ENCODE results near the gene TBK1. TPM values are rescaled to one million over a fixed set of nuclear protein-coding genes. Genes with fewer than 3 reads are reported as not detected.

Gene TBK1
- 10 to 100 TPM; 24.2 to 51.6 TPM for total RNA-seq
- 10 to 100 TPM; 21.0 to 22.3 TPM for polyA plus RNA-seq (ENCODE audit: insufficient read length in 2 of 2)
- long read RNA-seq, donor 1, partial matches to known transcripts, result 0 of 1 reads
- long read RNA-seq, donor 1, other reads (novel, unspliced or antisense), result 0 of 1 reads
- long read RNA-seq, donor 2, partial matches to known transcripts, result 0 of 1 reads
- long read RNA-seq, donor 2, other reads (novel, unspliced or antisense), result 0 of 1 reads
- long read RNA-seq, donor 3, result 0 reads
- long read RNA-seq, donor 4, partial matches to known transcripts, result 7 of 12 reads
- long read RNA-seq, donor 4, other reads (novel, unspliced or antisense), result 0 of 12 reads

- Histone ChIP-seq H3K4me1 (ENCODE audit: control insufficient read depth, insufficient read depth, low read length) (no peaks in the 10 kb centered on the region), H3K9me3 (ENCODE audit: control insufficient read depth, insufficient read depth, low read length) (no peaks in the 10 kb centered on the region), H3K27me3 (ENCODE audit: control insufficient read depth, insufficient read depth, low read length) (no peaks in the 10 kb centered on the region), H3K4me3 (ENCODE audit: low read depth, low read length) (peak within 1 kb of the TSS; percentile 86), H3K27ac (ENCODE audit: low read depth, low read length) (peak within 1 kb of the TSS; percentile 88), H3K36me3 (ENCODE audit: control insufficient read depth, insufficient read depth, low read length) (peaks cover 7% of the 10 kb centered on the region)
- peak; percentile 71 to 94 (median 78) for DNase-seq (ENCODE audit: low read depth in 4 of 6, low spot score in 6 of 6)
- under 1% methylated on average over 94 of the region's 94 CpGs for WGBS (ENCODE audit: insufficient coverage)
Observed at GRCh38 chr12:64451687-64452558, at the start of gene TBK1. Gene TBK1 (plus strand): TSS chr12:64452120. CDS start chr12:64455871, 3,751 bp downstream.

GRCh38 chr12:64402181-64402580, 49.7 kb upstream of the TBK1 start:
- H3K4me3 ChIP-seq (ENCODE audit: low read depth, low read length), result no peak overlapping the region
- H3K4me1 ChIP-seq (ENCODE audit: control insufficient read depth, insufficient read depth, low read length), result peaks cover 16% of the 10 kb centered on the region
- no peak for DNase-seq (ENCODE audit: low read depth in 4 of 6, low spot score in 6 of 6)
- H3K9me3 ChIP-seq (ENCODE audit: control insufficient read depth, insufficient read depth, low read length), result no peaks in the 10 kb centered on the region
- WGBS (ENCODE audit: insufficient coverage), result 100% methylated on average over 2 of the region's 5 CpGs
- H3K27ac ChIP-seq (ENCODE audit: low read depth, low read length), result no peak overlapping the region
- H3K27me3 ChIP-seq (ENCODE audit: control insufficient read depth, insufficient read depth, low read length), result no peaks in the 10 kb centered on the region
- H3K36me3 ChIP-seq (ENCODE audit: control insufficient read depth, insufficient read depth, low read length), result no peaks in the 10 kb centered on the region

- Histone ChIP-seq H3K27me3 (ENCODE audit: control insufficient read depth, insufficient read depth, low read length) (no peaks in the 10 kb centered on the region), H3K9me3 (ENCODE audit: control insufficient read depth, insufficient read depth, low read length) (no peaks in the 10 kb centered on the region), H3K36me3 (ENCODE audit: control insufficient read depth, insufficient read depth, low read length) (no peaks in the 10 kb centered on the region), H3K4me3 (ENCODE audit: low read depth, low read length) (peak within 1 kb of the TSS; percentile 91), H3K27ac (ENCODE audit: low read depth, low read length) (peak within 1 kb of the TSS; percentile 97), H3K4me1 (ENCODE audit: control insufficient read depth, insufficient read depth, low read length) (peaks cover 22% of the 10 kb centered on the region)
- peak; percentile 86 to 98 (median 93) for DNase-seq (ENCODE audit: low read depth in 4 of 6, low spot score in 6 of 6)
- WGBS (ENCODE audit: insufficient coverage), result 10% methylated on average over 54 of the region's 60 CpGs
Observed at GRCh38 chr12:64403707-64404469, 48.0 kb upstream of the TBK1 start, which contains the start of gene XPOT. Gene XPOT (plus strand): TSS chr12:64404392. CDS start chr12:64410036, 5,644 bp downstream.

- Histone ChIP-seq H3K9me3 (ENCODE audit: control insufficient read depth, insufficient read depth, low read length) (no peaks in the 10 kb centered on the region), H3K4me1 (ENCODE audit: control insufficient read depth, insufficient read depth, low read length) (peaks cover 22% of the 10 kb centered on the region), H3K27me3 (ENCODE audit: control insufficient read depth, insufficient read depth, low read length) (no peaks in the 10 kb centered on the region), H3K27ac (ENCODE audit: low read depth, low read length) (peak overlapping the region; percentile 97), H3K4me3 (ENCODE audit: low read depth, low read length) (peak overlapping the region; percentile 91), H3K36me3 (ENCODE audit: control insufficient read depth, insufficient read depth, low read length) (no peaks in the 10 kb centered on the region)
- WGBS (ENCODE audit: insufficient coverage), result under 1% methylated on average over 76 of the region's 78 CpGs
- DNase-seq (ENCODE audit: low read depth in 4 of 6, low spot score in 6 of 6), result peak; percentile 18 to 73 (median 36)
Observed at GRCh38 chr12:64404470-64405256, 47.3 kb upstream of the TBK1 start.

- no peaks in the 10 kb centered on the region for H3K27me3 ChIP-seq (ENCODE audit: control insufficient read depth, insufficient read depth, low read length)
- H3K4me3 ChIP-seq (ENCODE audit: low read depth, low read length), result no peak overlapping the region
- H3K4me1 ChIP-seq (ENCODE audit: control insufficient read depth, insufficient read depth, low read length), result peaks cover 22% of the 10 kb centered on the region
- no peak for DNase-seq (ENCODE audit: low read depth in 4 of 6, low spot score in 6 of 6)
- H3K36me3 ChIP-seq (ENCODE audit: control insufficient read depth, insufficient read depth, low read length), result peaks cover 8% of the 10 kb centered on the region
- no peaks in the 10 kb centered on the region for H3K9me3 ChIP-seq (ENCODE audit: control insufficient read depth, insufficient read depth, low read length)
- no peak overlapping the region for H3K27ac ChIP-seq (ENCODE audit: low read depth, low read length)
- 55% methylated on average over 3 of the region's 9 CpGs for WGBS (ENCODE audit: insufficient coverage)
Observed at GRCh38 chr12:64407342-64408223, 44.3 kb upstream of the TBK1 start.

- Histone ChIP-seq H3K4me1 (ENCODE audit: control insufficient read depth, insufficient read depth, low read length) (peaks cover 8% of the 10 kb centered on the region), H3K27me3 (ENCODE audit: control insufficient read depth, insufficient read depth, low read length) (no peaks in the 10 kb centered on the region), H3K9me3 (ENCODE audit: control insufficient read depth, insufficient read depth, low read length) (no peaks in the 10 kb centered on the region), H3K27ac (ENCODE audit: low read depth, low read length) (no peak overlapping the region), H3K36me3 (ENCODE audit: control insufficient read depth, insufficient read depth, low read length) (peaks cover 20% of the 10 kb centered on the region), H3K4me3 (ENCODE audit: low read depth, low read length) (no peak overlapping the region)
- WGBS (ENCODE audit: insufficient coverage), result no CpG with 5 or more reads among the region's 2 CpGs
- no peak for DNase-seq (ENCODE audit: low read depth in 4 of 6, low spot score in 6 of 6)
Observed at GRCh38 chr12:64411427-64411826, 40.5 kb upstream of the TBK1 start.

GRCh38 chr12:64412459-64412858, 39.5 kb upstream of the TBK1 start:
- peaks cover 27% of the 10 kb centered on the region for H3K36me3 ChIP-seq (ENCODE audit: control insufficient read depth, insufficient read depth, low read length)
- WGBS (ENCODE audit: insufficient coverage), result 87% methylated on average over 2 of the region's 2 CpGs

GRCh38 chr12:64413884-64414283, 38.0 kb upstream of the TBK1 start:
- Histone ChIP-seq H3K27me3 (ENCODE audit: control insufficient read depth, insufficient read depth, low read length) (no peaks in the 10 kb centered on the region), H3K9me3 (ENCODE audit: control insufficient read depth, insufficient read depth, low read length) (no peaks in the 10 kb centered on the region), H3K4me3 (ENCODE audit: low read depth, low read length) (no peak overlapping the region), H3K27ac (ENCODE audit: low read depth, low read length) (no peak overlapping the region), H3K4me1 (ENCODE audit: control insufficient read depth, insufficient read depth, low read length) (no peaks in the 10 kb centered on the region), H3K36me3 (ENCODE audit: control insufficient read depth, insufficient read depth, low read length) (peaks cover 27% of the 10 kb centered on the region)
- no peak for DNase-seq (ENCODE audit: low read depth in 4 of 6, low spot score in 6 of 6)
- 100% methylated on average over 1 of the region's 2 CpGs for WGBS (ENCODE audit: insufficient coverage)

More at GRCh38 chr12:64412459-64412858, 39.5 kb upstream of the TBK1 start:
- H3K4me1 ChIP-seq (ENCODE audit: control insufficient read depth, insufficient read depth, low read length), result peaks cover 4% of the 10 kb centered on the region
- H3K9me3 ChIP-seq (ENCODE audit: control insufficient read depth, insufficient read depth, low read length), result no peaks in the 10 kb centered on the region
- H3K4me3 ChIP-seq (ENCODE audit: low read depth, low read length), result no peak overlapping the region
- H3K27ac ChIP-seq (ENCODE audit: low read depth, low read length), result no peak overlapping the region
- DNase-seq (ENCODE audit: low read depth in 4 of 6, low spot score in 6 of 6), result no peak
- no peaks in the 10 kb centered on the region for H3K27me3 ChIP-seq (ENCODE audit: control insufficient read depth, insufficient read depth, low read length)

Measured in spinal cord (tissue), 10 donors.